NAMALWA (cell line): ENCODE results near the gene RASA3.

Source experiments
- DNase-seq: peaks from one replicate; pipeline ENCODE4 v3.0.0-alpha.2; 2015; ENCODE audit warnings: low spot score

Gene RASA3

DNA sequence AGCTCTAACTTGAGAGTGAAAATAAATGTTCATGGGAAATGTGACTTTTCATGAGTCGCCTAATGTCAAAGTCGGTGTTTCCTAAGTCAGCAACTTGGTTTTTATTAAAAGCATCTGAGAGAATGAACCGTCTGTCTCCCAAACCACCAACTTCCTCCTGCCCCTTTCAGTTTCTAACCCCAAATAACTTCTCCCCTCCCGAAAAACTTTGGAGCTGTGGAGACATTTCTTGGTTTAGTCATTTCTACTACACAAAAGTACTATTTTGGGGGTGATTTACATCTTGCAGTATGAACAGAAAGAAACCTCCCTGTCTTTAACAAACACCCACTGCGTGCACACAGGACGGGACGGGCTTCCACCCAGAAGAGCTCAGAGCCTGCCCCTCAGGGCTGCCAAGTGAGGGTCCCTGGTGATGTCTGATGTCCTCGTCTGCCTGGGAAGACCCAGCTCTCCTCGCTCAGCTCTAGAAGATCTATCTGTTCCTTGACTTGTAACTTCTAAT lies 65.0 kb downstream of the RASA3 start:
- peak; percentile 52 for DNase-seq

DNA sequence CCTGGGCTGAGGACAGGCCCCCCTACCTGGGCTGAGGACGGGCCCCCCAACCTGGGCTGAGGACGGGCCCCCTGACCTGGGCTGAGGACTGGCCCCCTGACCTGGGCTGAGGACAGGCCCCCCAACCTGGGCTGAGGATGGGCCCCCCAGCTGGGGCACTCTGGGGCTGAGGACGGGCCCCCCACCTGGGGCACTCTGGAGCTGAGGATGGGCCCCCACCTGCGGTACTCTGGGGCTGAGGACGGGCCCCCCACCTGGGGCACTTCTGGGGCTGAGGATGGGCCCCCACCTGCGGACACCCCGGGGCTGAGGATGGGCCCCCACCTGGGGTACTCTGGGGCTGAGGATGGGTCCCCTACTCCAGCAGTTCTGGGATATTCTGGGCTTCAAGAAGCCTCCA lies 65.5 kb downstream of the RASA3 start:
- DNase-seq = no peak

DNA sequence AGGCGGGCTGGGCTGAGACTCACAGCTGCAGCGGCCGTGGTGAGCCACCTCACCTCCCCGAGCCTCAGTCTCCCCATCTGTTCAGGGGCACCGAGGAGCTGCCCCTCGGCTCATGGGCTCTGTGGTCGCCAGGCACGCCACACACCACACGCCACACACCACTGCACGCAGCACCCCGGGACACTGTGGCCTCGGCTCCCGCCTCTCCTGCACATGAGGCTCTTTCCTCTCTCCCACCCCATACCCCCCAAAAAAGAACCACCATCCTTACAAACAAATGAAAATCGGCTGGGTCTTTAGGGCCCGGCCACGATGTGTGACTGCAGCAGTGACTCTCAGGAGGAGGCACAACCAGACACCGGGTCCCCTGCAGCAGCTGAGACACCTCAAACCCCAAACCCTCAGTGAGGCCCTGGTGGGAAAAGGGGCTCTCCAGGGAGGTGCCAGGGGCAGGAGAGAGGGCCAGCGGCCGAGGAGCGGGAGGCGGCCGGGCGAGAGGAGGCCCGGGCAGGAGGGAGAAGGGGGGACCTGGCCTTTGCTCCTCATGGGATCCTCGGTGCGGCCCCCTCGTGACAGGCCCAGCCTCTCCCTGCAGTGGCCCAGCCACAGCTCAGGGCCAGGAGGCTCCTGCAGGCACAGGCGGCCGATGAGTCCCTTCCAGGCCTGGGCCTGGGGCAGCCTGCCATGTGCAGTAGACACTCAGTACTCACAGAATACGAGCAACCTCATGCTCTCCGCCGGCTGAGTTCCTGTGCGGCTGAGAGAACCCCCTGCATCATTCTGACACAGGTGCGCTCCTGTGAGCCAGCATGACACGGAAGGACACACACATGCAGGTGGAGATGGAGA lies 66.3 kb downstream of the RASA3 start:
- DNase-seq = no peak

DNA sequence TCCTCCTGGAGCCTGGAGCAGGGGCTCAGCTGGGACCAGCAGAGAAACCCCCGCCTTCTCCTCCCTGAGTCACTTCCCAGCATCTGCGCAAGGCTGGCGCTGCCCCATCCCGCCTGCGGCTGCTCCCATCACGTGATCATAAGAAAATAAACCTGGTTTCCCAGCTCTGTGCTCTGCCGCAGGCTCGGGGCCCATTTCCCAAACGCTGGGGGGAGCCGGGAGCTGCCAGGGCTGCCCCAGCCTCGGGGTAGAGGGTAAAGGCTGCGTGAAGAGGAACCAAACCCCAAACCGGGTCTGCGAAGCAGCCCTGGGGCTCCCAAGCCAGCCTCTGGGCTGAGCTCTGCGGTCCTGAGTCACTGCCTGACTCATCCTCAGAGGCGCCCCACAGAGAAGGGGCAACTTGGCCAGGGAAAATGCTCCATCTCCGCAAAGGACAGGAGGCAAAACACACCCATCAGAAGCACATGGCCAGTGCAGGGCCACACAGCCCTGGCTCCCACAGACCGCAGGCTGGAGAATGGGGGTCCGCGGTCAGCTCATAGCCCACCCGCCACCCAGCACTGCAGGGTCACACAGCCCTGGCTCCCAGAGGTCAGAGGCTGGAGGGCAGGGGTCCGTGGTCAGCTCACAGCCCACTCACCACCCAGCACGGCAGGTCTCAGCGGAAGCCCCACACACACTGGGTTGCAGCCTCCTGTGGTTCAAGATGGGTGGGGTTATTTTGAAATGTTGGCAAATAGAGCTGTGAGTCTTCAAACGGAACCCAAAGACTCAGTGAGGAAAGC lies 67.1 kb downstream of the RASA3 start:
- no peak for DNase-seq

DNA sequence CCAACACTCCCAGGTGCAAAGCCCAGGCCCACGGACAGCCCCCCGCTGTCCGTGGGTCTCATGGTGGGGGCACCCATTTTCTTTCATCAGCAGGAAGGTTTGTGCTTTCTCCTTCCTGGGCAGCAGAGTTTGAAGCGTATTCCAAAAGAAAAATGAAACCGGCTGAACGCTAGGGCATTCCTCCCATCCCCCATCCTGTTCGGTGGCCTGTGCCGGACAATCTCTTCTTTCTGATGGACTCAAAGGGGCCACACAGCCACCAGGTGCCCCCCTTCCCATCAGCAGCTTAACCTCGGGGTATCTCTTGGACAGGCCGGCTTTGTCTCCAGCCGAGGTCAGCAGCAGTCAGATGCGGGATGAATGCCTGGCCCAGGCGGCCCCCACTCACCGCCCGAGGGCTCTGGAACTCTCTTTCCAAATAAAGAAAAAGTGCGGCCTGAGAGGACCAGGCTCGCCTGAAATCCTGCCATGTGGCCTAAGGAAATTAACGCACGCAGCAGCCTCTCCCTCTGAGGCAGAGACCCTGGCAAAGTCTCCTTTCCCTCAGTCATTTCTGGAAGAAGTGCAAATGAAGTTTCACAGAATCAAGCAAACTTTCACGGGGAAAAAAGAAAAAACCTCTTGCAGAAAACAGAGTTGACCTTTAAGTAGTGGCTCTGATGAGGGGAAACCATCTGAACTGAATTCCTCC lies 67.8 kb downstream of the RASA3 start:
- no peak for DNase-seq

DNA sequence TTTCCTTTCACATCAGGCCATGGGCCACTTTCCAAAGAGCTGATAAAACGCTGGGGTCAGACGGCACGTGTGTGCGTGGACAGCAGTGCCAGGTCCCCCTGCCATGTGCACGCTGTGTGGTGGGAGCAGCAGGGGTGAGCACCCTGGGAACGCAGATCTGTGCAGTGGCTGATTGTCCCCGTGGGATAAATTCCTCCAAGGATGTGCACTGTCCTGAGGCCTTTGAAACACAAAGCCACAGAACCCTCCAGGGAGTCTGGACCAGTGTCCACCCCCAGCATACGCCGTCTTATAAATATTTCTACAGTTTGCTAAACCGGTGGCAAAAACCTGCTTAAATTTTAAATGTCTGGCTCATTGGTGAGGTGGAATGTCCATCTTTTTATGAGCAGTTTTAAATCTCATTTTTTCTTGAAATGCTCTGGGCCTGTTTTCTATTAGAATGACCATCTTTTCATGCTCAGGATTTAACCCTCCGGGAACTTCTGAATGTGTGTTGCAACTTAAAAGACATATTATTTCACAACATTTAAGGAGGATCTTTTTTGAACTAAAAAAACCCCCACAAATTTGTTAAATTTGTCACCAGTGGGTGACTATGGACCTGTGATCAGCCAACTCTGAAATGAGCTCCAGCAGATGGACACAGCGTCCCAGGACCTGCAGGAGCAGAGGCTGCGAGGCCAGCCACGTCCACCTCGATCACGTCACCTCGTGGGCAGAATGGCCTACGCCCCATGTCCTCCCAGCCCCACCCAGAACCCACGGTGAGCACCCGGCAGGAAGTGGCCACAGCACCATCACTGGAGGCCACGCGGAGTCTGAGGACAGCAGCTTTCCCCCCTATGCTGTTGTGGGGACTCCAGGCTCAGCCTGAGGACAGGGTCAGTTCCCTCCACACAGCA lies 68.6 kb downstream of the RASA3 start:
- DNase-seq = no peak

DNA sequence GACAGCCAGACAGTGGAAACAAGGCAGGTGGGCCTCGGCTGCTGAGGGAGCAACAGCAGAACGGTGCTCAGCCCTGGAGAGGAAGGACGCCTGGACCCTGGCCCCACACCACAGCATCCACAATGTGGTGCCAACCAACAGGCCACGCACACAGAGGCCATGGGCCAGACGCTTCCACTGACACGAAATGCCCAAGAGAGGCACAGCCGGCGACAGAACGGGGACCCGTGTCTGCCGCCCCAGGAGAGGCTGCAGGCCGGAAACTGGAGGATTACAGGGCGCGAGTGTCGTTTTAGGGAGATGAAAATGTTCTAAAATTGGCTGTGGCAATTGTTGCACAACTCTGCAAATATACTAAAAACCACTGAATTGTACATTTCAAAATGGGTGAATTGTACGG lies 69.7 kb downstream of the RASA3 start:
- DNase-seq = no peak

DNA sequence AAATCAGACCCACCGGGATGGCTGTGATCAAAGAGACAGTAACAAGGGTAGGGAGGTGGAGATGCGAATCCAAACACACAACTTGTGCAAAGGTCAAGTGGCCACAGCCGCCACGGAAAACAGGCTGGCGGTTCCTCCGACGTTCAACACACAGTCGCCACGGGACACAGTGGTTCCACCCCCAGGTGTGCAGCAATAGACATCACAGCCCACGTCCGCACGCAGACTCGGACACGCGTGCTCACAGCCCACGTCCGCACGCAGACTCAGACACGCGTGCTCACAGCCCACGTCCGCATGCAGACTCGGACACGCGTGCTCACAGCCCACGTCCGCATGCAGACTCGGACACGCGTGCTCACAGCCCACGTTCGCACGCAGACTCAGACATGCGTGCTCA lies 70.1 kb downstream of the RASA3 start:
- DNase-seq = no peak

DNA sequence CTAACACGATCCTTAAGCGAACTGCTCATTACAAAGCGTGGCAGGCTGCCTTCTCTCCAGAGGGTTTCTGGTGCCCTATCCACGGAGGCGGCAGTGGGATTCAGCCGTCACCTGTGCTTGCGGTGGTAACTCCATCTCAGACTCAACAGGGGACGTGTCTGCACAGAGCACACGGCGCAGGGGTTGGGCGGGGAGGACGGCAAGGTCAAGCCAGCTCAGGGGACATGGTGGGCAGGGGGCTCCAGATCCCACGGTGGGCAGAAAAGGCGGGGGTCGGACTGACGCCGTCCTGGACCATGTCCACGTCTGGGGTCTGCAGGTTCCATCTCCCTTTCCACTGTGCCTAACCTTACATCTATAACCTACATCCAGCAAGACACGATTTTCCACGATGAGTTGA lies 70.7 kb downstream of the RASA3 start:
- DNase-seq = no peak

DNA sequence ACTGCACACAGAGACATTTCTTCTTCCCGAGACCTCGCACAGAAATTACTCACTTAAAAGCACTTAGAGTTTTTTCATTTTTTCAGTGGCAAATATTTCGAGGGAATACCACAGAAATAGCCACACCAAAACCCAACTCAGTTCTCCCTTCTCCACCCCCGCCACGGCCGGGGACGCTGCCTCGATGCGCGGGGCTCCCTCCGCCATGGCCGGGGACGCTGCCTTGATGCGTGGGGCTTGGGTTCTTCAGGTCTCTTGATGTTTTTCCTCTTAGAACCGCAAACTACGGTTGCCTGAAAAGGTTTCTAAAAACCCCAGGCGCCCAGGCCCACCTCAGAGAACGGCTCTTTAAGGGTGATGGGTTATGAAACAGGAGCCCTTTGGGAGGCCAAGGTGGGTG lies 71.4 kb downstream of the RASA3 start:
- no peak for DNase-seq

DNA sequence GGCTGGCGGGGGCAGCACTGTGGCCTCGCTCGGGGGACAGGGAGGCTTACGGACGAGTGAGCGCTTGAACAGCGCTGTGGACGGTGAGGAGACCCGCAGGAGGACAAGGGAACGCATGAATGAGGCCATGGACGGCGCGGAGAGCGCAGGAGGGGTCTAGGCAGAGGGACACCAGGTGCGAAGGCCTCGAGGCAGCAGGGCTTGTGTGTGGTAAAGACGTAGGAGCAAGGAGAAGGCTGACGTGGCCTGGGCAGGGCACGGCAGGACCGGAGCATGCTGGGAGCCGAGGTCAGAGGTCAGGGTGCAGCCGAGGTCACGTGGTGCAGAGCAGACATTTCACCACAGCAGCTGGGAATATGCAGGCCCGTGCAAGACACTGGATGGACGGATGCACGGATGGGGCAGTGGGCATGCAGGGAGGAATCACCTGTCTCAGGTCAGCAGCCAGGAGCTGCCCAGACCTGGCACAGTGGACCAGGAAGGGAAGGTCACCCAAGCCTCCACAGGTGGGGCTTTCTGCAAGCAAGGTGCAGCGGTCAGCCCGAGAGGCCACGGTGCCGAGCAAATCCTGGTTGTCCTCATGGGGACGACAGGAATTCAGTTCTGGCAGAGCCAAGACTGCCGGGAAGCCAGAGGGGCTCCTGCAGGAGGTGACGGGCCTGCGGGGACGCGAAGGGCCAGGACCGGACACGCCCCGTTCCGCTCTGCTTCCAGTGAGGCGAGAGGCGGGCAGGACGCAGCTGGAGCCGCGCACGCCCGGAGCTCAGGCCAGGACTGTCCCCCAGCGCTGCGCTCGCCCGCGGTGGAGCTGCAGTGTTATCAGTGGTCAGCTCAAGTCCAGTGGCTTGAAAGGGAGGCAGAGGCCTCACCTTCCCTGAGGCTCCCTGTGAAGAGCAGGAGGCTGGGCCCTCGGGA lies 72.2 kb downstream of the RASA3 start:
- no peak for DNase-seq

DNA sequence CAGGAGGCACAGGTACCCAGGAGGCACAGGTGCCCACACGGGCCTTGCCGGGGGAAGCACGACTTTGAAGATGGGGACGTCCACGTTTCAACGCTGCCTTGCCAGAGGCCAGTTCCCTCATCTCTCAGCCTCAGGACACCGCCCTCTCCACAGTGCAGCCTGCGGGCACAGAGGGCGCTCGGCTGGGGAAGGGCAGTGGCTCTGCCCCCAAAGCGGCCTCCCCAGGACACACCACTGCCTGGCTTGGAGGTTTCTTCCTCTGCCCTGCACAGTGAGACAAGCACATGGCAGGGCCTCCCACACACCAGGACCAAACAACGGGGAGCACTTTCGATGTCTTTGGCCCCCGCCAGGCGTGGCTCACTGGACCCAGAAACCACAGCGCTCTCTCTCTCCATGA lies 73.0 kb downstream of the RASA3 start:
- DNase-seq = no peak

DNA sequence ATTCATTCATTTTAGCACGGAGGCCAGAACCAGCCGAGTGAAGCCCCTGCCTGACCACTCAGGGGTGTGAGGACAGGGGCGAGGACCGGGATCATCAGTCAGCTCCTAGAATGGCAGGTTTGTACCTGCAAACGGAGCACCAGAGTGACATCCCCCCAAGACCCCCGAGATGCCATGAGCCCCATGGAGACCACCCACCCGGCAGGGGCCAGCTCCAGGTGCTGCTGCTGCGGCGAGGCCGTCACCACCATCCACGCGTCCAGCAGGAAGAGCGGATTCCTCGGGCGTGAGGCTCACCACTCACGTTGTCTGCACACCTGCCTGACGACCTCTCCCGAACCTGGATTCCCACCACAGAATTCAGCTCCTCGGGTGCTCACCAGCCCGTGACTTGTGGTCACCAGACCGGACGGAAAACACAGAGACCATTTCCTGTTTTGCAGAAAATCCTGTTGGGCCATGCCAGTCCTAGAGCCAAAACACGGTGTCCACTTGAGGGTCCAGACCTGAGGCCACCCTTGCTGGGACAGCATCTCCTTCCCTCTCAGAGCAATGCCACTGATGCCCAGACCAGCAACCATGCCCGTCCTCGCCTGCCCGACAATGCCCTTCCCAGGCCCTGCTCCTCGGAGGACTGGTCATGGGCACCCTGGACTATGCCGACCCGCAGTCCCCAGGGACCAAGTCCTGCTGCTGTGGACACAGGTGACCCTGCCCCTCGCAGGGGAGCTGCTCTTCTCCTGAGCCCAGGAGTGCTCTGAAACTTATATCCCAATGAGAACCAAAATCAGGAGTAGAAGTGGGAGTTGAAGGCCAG lies 74.2 kb downstream of the RASA3 start:
- no peak for DNase-seq

DNA sequence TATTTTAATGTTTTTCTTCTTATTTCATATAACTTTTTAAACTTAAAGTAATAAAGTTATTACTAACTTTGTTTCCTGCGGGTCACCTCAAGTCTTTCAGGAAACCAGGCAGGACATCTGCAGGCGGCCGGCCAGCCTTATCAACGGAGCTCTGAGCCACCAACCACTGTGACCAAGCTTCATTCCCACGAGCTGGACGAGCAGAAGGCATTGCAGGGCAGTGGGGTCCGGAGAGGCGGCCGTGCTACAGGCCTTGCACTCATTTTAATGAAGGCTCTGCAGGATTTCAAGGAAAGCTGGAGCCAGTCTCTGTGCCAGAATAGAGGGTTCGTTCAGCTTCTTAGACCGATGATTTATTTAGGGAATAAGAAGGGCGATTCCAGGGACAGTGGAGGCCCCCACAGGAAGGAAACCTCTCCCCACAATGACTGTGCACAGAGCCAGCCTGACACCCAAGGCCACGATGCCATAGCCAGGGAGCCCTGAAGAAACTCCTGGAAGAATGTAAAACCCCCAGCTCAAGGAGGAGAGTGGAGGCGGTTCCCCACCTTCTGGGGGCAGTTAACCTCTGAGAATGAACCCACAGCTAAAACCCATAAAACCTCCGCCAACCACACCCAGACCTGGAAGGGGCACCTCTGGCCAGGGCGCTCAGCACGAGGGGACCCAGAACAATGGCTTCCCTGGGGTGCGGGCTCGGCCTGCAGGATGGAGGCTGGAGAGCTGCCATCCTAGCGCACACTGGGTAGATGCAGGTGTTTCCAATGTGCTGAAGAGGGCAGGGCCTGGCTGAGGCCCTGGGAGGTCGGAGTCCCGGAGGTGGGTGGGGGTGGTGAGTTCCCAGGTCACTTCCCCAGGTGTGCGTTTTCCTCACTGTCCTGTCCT lies 75.0 kb downstream of the RASA3 start:
- DNase-seq = no peak

DNA sequence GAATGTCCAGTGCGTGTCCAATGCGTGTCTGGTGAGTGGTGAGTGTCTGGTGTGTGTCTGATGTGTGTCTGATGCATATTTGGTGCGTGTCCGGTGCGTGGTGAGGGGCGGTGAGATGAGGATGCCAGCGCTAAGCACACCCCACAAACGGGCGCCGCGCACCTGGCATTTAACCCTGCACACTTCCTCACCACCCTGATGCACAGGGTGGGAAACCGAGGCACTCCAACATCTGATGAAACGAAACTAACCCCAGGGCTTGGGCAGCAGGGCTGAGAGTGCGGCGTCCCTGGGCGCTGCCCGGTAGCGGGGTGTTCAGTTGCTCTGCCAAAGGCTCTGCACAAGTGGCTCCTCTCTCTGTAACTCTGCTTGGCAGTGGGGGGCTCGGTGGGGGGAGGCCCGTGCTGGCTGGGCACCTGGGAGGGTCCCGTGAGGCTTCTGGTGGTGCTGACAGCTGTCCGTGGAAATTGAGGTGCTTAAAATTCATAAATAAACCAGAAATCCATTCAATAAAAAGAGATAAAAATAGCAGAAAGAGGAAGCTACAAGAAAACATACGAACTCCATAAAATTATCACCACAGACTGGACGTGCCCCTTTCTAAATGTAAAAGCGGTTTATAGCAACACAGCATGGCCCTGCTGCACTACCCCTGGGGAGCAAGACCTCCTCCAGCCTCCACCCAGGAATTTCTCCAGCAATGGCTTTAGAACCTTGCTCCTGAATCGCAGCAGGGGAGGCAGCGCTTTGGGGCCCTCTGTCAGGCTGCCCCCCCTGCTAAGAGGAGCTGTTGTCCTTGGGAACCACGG lies 76.0 kb downstream of the RASA3 start:
- no peak for DNase-seq

DNA sequence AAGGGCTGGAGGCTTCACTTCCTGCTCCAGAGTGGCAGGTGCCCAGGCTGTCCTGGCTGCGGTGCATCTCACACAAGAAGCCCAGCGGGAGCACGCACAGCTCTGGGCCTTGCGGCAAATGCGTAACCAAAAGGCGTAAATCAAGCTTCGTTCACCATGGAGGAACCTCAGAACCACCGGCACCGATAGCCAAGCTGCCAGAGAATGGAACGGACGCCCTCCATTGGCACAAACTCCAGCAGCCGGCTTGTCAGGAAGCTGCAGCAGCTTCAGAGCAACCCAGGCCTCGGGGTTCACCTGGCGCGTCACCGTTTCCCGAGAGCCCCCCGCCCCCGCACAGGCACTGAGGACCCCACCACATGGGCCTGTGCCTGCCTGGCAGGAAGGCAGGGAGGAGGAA lies 76.7 kb downstream of the RASA3 start:
- no peak for DNase-seq

DNA sequence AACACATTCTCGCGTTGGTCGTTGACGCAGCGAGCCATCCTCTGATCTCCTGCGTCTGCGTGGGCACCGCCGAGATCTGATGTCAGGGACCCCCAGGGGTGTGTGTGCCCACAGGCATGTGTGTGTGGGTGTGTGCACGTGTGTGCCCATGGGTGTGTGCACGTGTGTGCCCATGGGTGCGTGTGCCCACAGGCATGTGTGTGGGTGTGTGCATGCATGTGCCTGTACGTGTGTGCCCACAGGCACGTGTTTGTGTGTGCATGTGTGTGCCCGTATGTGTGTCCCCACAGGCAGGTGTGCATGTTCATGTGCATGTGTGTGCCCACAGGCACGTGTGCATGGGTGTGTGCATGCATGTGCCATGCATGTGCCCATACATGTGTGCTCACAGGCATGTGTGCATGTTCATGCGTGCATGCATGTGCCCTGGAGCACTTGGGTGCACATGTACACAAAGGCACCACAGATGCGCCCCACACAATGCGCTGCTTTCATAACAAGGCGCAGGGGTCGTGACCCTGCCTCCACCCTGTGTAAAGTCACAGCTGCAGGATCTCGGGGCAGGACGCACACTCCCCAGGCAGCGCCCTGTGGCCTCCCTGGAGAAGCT lies 77.5 kb downstream of the RASA3 start:
- no peak for DNase-seq
